ENCODE data around the gene CCDC57. TPM values are rescaled to one million over a fixed set of nuclear protein-coding genes. Genes with fewer than 3 reads are reported as not detected.

The CCDC57 gene
- polyA plus RNA-seq, 1 donor (not counting 4 experiments of a cell fraction or from before 2014, with no cell fraction given), result 19.2 TPM

GRCh38 chr17:82200135-82200534 is 12.5 kb downstream of the CCDC57 start:
- H3K36me3 ChIP-seq (ENCODE audit: control insufficient read depth in 2 of 2, extremely low read depth in 1 of 2, insufficient read depth in 2 of 2, low read length in 2 of 2), result peaks cover 17 to 19% of the 10 kb centered on the region in 2 experiments
- no peak overlapping the region for H3K27ac ChIP-seq (ENCODE audit: control insufficient read depth, insufficient read depth, low read length)
- dilution Hi-C loops (cut with MboI; ENCODE audit: extremely low pct_ligation_motif_present, low sequenced_read_pairs), result no loop called here
- no peak overlapping the region for H3K4me2 ChIP-seq (ENCODE audit: control insufficient read depth, extremely low read depth, insufficient read depth, low read depth, low read length)
- no peak for DNase-seq (ENCODE audit: low read depth, low spot score)
- peaks cover 8% of the 10 kb centered on the region for H3K4me1 ChIP-seq (ENCODE audit: control insufficient read depth, extremely low read depth, insufficient read depth, low read length)
- H3K9ac ChIP-seq (ENCODE audit: control insufficient read depth, extremely low read depth, insufficient read depth, low read length), result no peak overlapping the region
- H3K4me3 ChIP-seq (ENCODE audit: control insufficient read depth in 2 of 3, extremely low read depth in 1 of 3, insufficient read depth in 2 of 3, low read depth in 1 of 3, low read length in 3 of 3), result no peak overlapping the region
- peaks cover 8% of the 10 kb centered on the region for H3K79me2 ChIP-seq (ENCODE audit: control insufficient read depth, insufficient read depth, low read length)
- H3K9me3 ChIP-seq (ENCODE audit: control insufficient read depth, low read depth, low read length), result no peaks in the 10 kb centered on the region
- no peak overlapping the region for H2AFZ ChIP-seq (ENCODE audit: control insufficient read depth, low read length)
- TF ChIP-seq EZH2 (IDR thresholded peaks at IDR 0.05; ENCODE audit: low read length), result no peak
- peaks cover 2% of the 10 kb centered on the region for H3K9me1 ChIP-seq (ENCODE audit: control insufficient read depth, extremely low read depth, insufficient read depth, low read length)
- no peaks in the 10 kb centered on the region for H4K20me1 ChIP-seq (ENCODE audit: control insufficient read depth, extremely low read depth, insufficient read depth, low read length)
- no peaks in the 10 kb centered on the region for H3K27me3 ChIP-seq (ENCODE audit: control insufficient read depth, extremely low read depth, insufficient read depth, low read length)
- no peak for FAIRE-seq

GRCh38 chr17:82199496-82199895 is 13.1 kb downstream of the CCDC57 start:
- H3K9me1 ChIP-seq (ENCODE audit: control insufficient read depth, extremely low read depth, insufficient read depth, low read length), result no peaks in the 10 kb centered on the region
- no peak overlapping the region for H3K4me2 ChIP-seq (ENCODE audit: control insufficient read depth, extremely low read depth, insufficient read depth, low read depth, low read length)
- H4K20me1 ChIP-seq (ENCODE audit: control insufficient read depth, extremely low read depth, insufficient read depth, low read length), result no peaks in the 10 kb centered on the region
- peaks cover 1% of the 10 kb centered on the region for H3K4me1 ChIP-seq (ENCODE audit: control insufficient read depth, extremely low read depth, insufficient read depth, low read length)
- H2AFZ ChIP-seq (ENCODE audit: control insufficient read depth, low read length), result no peak overlapping the region
- no peak overlapping the region for H3K4me3 ChIP-seq (ENCODE audit: control insufficient read depth in 2 of 3, extremely low read depth in 1 of 3, insufficient read depth in 2 of 3, low read depth in 1 of 3, low read length in 3 of 3)
- peaks cover 22 to 25% of the 10 kb centered on the region in 2 experiments for H3K36me3 ChIP-seq (ENCODE audit: control insufficient read depth in 2 of 2, extremely low read depth in 1 of 2, insufficient read depth in 2 of 2, low read length in 2 of 2)
- no peak overlapping the region for H3K27ac ChIP-seq (ENCODE audit: control insufficient read depth, insufficient read depth, low read length)
- H3K27me3 ChIP-seq (ENCODE audit: control insufficient read depth, extremely low read depth, insufficient read depth, low read length), result no peaks in the 10 kb centered on the region
- TF ChIP-seq EZH2 (IDR thresholded peaks at IDR 0.05; ENCODE audit: low read length) (no peak), CTCF (optimal IDR thresholded peaks at IDR 0.05 in 1 of 3, IDR thresholded peaks at IDR 0.05 in 1 of 3, conservative IDR thresholded peaks at IDR 0.05 in 1 of 3; ENCODE audit: extremely low read depth in 1 of 3, insufficient read depth in 2 of 3, low read length in 3 of 3) (no peak)
- FAIRE-seq (no peak), DNase-seq (ENCODE audit: low read depth, low spot score) (no peak)
- no peaks in the 10 kb centered on the region for H3K9me3 ChIP-seq (ENCODE audit: control insufficient read depth, low read depth, low read length)
- dilution Hi-C loops (cut with MboI; ENCODE audit: extremely low pct_ligation_motif_present, low sequenced_read_pairs), result no loop called here
- H3K79me2 ChIP-seq (ENCODE audit: control insufficient read depth, insufficient read depth, low read length), result peaks cover 8% of the 10 kb centered on the region
- no peak overlapping the region for H3K9ac ChIP-seq (ENCODE audit: control insufficient read depth, extremely low read depth, insufficient read depth, low read length)

- no peak overlapping the region for H3K27ac ChIP-seq (ENCODE audit: control insufficient read depth, insufficient read depth, low read length)
- no peaks in the 10 kb centered on the region for H3K4me1 ChIP-seq (ENCODE audit: control insufficient read depth, extremely low read depth, insufficient read depth, low read length)
- no peak for DNase-seq (ENCODE audit: low read depth, low spot score)
- no peaks in the 10 kb centered on the region for H4K20me1 ChIP-seq (ENCODE audit: control insufficient read depth, extremely low read depth, insufficient read depth, low read length)
- H3K9me3 ChIP-seq (ENCODE audit: control insufficient read depth, low read depth, low read length), result no peaks in the 10 kb centered on the region
- H3K79me2 ChIP-seq (ENCODE audit: control insufficient read depth, insufficient read depth, low read length), result no peaks in the 10 kb centered on the region
- no peak for TF ChIP-seq CTCF (optimal IDR thresholded peaks at IDR 0.05 in 1 of 3, IDR thresholded peaks at IDR 0.05 in 1 of 3, conservative IDR thresholded peaks at IDR 0.05 in 1 of 3; ENCODE audit: extremely low read depth in 1 of 3, insufficient read depth in 2 of 3, low read length in 3 of 3)
- TF ChIP-seq EZH2 (IDR thresholded peaks at IDR 0.05; ENCODE audit: low read length), result no peak
- H3K9me1 ChIP-seq (ENCODE audit: control insufficient read depth, extremely low read depth, insufficient read depth, low read length), result no peaks in the 10 kb centered on the region
- H2AFZ ChIP-seq (ENCODE audit: control insufficient read depth, low read length), result no peak overlapping the region
- no peak overlapping the region for H3K4me3 ChIP-seq (ENCODE audit: control insufficient read depth in 2 of 3, extremely low read depth in 1 of 3, insufficient read depth in 2 of 3, low read depth in 1 of 3, low read length in 3 of 3)
- no peak overlapping the region for H3K4me2 ChIP-seq (ENCODE audit: control insufficient read depth, extremely low read depth, insufficient read depth, low read depth, low read length)
- FAIRE-seq, result no peak
- dilution Hi-C loops (cut with MboI; ENCODE audit: extremely low pct_ligation_motif_present, low sequenced_read_pairs), result no loop called here
- H3K27me3 ChIP-seq (ENCODE audit: control insufficient read depth, extremely low read depth, insufficient read depth, low read length), result no peaks in the 10 kb centered on the region
- no peak overlapping the region for H3K9ac ChIP-seq (ENCODE audit: control insufficient read depth, extremely low read depth, insufficient read depth, low read length)
- H3K36me3 ChIP-seq (ENCODE audit: control insufficient read depth in 2 of 2, extremely low read depth in 1 of 2, insufficient read depth in 2 of 2, low read length in 2 of 2), result peaks cover 25 to 31% of the 10 kb centered on the region in 2 experiments
Observed at GRCh38 chr17:82198092-82198491, 14.6 kb downstream of the CCDC57 start.

All from keratinocyte (primary cell).